Hematopoietic multipotent progenitor cell treated with erythropoietin and hydrocortisone succinate and interleukin-3 and kit ligand, for 17 days (in vitro differentiated cells): ENCODE results near the gene CCDC33.

Experiments used
- DNase-seq: peaks from one replicate; pipeline ENCODE4 v3.0.0-alpha.2; 2015; ENCODE audit warnings: low spot score

The CCDC33 gene

DNA sequence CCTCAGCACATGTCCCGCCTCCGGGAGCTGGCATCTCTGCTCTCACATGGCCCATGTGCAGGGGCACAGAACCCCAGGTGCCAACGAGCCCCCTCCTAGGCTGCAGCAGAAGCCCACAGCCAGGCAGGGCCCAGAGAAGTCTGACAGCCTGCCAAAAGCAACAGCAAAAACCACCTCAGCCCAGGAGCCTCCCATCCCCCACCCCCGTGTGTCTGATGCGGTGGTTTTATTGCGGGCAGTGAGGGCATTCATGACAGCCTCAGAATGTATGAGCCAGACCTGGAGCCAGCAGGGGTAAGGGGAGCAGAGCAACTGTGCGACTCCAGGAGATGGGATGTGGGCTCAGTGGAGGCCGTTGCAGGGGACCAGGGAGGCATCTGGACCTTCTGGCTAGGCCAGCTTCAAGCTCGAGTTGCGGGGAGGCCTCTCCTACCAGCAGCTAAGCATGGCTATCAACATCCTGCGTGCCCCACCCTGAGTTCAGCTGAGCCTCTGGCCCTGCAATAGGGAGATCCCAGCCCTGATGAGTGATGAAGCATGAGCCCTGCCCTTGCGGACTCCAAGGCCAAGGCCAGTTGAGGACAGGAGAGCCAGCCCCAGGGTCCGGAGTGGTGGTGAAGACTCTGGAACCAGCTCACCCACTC is 78.8 kb downstream of the CCDC33 start:
- DNase-seq: no peak

DNA sequence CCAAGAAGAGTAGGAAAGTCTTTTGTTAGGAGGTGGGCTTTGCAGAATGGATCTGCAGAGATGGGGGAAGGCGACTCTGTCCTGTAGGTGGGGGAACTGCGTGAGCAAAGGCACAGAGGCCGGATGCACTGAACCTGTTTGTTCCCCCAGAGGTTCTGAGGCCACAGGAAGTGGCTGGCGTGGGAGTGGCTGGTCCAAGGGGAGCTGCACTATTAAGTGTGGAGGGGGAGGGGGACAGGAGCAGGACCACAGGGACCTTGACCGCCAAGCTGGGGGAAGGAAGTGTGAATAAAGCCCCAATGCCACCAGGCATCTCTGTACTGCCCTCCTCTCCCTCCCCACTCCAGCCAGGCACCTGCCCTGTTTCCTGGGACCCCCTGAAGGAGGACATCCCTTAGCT is 79.5 kb downstream of the CCDC33 start:
- no peak for DNase-seq

DNA sequence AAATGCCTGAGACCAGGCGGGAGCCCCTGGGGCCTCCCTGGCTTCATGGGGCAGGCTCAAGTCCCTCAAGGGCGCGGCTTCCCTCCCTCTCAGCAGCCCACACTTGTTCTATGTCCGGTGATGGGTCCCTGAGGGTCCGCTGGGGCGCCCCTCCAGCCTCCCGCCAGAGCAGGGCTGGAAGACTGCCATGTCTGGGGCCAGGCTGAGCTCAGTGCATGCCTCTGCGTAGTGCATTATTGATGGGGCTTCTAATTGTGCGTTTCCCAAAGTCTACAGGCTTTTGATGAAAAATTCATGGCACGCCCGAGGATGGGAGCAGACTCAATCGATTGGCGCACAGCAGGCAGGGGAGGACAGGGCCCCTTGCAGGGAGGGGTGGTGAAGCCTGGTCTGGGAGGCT is 80.0 kb downstream of the CCDC33 start:
- no peak for DNase-seq

DNA sequence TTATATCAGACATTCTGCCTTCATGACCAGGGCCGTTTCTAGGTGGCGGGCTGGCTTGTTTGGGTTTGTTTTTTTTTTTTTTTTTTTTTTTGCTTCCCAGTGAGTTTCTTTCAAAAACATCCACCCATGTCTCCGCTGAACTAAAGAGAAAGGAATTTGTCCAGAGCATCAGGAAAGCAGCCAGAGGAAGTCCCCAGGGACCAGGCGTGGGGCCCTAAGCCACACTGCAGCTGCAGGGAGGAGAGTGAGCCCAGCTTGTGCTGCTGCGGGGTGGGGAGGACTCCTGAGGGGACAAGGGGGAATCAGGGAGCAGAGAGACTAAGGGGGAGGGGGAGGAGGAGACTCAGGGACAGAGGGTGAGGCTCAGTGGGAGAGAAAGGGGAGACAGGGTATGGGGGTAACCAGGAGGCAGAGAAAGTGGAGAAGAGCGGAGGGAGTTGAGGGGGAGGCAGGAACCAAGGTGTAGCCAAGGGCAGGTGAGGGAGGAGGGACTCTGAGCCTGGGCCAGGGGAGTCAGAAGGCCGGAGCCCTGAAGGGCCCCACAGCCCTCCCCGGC is 81.8 kb downstream of the CCDC33 start:
- no peak for DNase-seq

DNA sequence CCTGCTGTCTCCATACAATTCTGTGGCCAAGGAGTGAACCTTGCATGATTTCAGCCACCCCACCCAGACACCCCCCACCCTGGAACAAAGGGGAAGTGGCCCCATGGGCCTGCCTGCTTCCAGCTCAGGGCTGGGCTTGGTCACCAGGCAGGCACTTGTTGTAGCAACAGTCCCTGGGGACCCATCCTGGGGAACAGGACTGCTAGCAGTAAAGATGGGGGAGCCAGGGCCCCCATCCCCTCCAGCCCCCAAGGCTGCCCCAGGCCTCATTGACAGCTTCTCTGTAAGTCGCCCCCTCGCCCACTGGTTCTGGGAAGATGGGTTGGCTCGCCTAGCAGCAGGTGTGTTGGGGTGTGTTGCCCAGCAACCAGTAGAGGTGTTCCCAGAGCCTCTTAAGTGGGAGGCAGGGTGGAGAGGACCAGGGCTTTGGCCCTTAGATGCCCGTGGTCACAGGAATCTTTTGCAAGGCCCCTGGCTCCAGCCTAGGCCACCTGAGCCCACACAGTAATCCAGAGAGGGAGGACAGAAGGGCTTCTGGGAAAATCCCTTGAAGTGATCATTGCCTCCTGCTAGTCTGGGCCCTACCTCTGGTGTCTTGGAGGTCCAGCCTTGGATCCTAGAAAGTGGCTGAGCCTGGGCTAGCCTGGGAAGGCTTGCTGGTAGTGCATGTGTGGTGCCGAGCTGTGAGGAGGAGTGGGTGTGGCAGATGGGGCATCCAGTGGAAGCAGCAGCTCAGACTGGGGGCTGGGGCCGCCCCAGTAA is 82.4 kb downstream of the CCDC33 start:
- DNase-seq: no peak

DNA sequence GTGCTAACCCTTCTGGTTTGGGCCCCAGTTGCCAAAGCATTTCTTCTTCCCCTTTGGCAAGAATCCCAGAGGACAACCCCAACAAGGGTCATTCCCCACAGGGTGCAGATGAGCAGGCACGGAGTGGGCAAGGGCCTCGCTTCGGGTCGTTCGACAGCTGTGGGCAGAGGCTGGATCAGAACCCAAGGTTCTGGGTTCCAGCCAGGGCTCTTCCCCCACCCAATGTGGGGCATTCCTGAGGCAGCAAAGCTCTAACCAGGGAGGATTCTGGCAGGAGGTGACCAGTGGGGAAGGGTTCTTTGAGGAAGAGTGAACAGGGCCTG is 83.0 kb downstream of the CCDC33 start:
- no peak for DNase-seq

DNA sequence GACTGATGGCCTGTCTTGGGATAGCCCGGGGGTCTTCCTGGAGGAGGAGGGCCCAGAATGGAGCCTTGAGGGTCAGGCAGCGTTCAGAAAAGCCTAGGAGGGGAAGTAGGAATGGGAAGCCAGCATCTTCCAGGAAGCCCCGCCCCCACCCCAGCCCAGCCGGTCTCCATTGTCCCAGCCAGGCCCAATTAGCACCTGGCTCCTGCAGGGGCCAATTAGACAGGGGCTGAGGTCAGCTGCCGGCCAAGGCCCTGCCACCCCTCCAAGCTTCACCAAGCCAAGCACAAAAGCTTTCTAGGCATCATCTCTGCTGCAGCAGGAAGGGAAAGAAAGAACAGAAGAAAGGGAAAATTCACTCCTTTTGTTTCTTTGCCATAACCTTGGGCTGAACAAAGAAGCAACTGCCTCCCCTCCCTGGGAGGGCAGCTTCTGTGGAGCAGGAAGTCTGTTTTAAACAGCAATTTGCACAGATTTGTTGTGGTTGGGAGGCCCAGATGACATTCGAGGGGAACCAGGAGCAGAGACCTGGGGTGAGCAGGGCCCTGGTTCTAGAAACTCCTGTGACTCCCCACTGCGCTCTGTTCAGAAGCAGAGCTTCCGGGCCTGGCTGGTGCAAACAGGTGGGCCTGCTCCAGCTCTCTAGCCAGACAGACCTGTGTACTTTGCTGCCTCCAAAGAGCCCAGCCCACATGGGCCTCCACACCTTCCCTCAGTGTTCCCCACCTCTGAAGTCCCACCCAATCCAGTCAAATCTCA is 83.6 kb downstream of the CCDC33 start:
- DNase-seq: no peak

DNA sequence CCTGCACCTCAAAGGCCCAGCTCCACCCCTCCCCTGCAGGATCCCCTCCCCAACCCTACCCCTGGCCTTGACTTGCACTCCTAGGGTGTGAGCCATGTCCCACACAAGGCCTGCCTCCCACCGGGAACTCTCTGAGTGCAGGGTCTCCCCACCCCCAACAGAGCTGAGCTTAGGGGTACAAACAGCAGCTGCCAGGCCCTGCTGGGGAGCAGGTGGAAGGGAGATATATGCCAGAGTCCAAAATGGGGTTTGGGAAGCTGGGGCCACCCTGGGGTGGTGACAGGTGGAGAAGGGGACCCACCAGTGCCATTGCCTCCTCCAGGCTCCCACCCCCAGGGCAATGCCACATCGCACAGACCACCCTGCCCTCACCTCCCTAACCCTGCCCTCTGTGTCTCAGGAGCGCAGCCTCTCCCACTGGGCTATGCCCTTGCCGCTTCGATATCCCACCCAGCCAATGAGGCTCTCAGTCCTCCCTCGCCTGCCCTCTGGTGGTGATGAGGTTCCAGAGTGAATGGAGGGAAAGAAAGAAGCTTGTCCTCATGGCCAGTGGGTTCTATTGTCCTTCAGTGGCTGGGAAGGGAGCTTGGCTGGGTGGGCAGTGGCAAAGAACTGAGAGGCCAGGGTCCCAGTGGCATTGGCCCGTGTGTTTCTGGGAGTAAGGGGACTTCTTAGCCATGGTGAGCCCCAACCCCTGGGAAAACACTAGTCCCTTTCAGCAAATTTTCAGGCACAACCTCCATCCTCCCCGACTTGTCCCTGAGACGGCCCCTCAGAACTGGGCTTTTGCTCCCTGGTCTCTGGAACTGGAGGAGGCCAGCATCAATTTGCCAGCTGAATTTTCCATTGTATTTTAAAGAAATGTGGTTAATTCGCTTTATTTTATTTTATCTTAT is 84.5 kb downstream of the CCDC33 start:
- DNase-seq: no peak

DNA sequence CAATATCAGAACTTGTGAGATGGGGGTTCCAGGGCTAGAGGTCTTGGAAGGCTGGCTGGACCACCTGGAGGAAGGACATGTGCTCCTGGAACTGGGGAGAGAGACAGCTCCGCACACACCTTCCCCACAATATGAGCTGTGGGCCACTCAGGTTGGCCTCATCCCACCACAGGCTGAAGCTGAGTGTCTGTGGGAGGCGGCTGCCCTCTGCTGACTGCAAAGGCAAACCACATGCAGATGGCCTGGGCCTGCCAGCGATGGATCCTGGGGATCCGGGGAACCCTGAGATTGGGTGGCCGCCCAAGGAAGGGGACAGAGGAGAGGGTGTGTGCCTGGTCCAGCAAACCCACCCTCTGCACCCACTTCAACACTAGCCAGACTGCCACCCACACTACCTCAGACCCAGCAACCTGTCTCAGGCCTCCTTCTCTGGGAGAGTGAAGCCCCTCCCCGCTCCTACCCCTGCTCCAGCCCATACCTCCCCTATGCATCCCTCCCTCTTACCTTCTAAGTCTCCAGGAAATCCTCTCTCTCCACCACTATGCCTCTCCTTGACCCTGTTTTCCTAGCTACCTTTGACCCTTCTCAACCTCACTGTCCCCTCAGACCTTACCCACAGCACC is 86.5 kb downstream of the CCDC33 start:
- DNase-seq: peak; percentile 18

DNA sequence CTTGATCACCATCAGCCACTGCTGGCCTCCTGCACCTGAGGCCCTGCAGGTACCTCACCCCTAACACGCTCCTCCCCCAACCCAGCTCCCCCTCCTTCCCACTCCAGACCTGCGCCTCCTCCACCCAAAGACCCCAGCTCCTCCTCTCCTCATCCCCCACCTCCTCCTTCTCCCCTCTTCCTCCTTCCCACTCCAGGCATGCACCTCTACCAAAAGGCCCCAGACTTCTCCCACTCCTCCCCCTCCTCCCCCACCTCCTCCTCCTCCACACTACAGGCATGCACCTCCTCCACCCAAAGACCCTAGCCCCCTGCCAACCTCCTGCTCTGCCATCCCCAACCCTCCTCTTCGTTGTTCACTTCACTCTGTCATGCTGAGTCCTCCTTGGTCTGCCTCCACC is 88.6 kb downstream of the CCDC33 start:
- no peak for DNase-seq

DNA sequence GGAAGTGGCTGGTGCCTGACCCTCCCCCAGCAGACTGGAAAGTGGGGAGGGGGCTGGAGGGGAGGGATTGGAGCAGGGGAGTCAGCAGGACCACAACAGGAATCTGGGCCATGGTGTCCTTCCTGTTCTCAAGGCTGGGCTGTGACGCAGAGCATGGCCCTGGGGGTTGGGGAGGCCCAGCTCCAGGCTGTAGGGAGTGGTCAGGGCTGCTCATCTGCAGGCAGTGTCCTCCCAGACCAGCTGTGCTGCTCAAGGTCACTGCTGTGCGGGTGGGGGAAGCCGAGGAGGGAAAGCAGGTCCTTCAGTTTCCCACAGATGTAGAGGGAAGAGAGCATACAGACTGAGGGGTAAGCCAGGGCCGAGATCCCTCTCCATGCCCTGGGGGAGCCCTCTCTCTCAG is 90.6 kb downstream of the CCDC33 start:
- no peak for DNase-seq

DNA sequence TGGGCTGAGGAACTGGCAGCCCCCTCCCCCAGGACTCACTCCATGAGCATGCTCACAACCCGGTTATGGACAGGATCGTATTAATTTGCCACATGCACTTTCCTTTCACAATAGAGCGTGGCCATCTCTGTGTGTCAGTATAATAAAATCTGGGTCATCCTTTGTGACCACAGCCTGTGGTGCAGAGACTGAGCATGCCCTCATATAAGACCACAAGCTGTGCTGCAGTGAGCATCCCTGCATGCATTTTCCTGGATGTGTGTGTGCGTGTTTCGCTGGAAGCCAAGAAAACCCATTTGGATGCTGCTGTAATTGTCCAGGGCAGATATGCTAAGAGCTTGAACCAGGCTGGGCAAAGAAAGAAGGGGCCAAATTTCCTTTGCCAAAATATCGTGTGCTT is 91.6 kb downstream of the CCDC33 start:
- no peak for DNase-seq

DNA sequence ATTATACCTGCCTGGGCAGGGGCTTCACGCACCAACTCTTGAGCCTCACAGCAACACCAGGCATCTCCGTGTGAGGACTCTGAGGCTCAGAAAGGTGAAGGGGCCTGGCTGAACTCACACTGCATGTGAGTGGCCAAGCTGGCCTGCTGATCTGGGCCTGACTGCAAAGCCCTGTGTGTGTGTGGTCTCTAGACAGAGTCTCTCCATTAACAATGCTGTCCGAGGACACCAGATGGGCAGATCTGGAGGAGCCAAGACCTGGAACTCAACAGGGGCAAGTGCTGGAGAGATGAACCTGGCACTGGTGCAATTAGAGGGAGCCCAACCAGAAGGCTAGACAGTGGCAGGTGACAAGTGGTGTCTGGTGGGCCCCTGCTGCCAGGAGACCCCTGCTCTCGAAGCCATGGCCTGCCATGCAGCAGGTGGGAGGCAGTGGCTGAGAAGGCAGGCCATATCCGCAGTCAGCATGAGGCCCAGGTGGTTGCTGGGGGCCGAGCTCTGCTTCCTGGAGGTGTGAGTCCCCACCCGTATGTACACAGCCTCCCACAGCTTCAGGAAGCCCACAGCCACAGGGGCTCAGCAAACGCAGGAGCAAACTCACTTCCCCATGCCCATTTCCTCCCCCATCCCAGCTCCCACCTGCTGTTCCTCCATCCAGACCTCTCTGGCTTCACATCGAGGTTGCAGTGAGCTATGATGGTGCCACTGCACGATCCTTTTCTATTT is 92.4 kb downstream of the CCDC33 start:
- no peak for DNase-seq

DNA sequence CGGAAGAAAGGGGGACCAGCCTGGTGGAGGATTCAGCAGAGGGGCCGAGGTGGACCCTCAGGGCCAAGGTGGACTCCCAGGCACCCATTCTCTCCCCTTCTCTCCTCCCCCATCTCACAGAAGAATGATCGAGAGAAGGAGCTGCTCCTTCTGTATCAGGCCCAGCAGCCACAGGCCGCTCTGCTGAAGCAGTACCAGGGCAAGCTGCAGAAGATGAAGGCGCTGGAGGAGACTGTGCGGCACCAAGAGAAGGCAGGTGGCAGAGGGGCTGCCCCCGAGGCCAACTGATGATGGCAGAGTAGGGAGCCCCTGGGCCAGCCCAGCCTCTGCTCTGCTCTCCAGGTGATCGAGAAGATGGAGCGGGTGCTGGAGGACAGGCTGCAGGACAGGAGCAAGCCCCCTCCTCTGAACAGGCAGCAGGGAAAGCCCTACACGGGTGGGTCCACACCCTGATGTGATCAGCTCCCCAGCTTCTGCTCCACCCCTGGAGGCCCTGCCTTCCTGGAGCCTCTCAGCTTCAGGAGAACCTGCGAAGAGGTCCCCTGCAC is 94.8 kb downstream of the CCDC33 start:
- no peak for DNase-seq

DNA sequence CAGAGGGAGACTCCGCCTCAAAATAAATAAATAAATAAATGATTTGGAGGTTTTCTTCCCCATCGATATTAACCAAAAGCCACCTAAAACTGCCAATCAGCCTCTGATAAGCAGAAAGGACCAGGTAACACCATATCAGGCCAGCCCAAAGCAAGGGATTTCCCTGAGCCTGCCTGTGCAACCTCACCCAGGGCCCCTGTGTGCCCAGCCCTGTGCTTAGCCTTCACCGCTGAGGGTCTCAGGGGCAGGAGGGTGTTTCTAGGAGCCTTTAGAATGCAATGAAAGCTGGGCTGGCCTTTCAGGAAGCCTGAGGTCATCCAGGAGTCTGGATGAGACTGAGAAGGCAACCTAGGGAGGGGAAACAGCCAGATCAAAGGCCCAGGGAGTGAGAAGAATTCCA is 95.9 kb downstream of the CCDC33 start:
- DNase-seq: no peak

DNA sequence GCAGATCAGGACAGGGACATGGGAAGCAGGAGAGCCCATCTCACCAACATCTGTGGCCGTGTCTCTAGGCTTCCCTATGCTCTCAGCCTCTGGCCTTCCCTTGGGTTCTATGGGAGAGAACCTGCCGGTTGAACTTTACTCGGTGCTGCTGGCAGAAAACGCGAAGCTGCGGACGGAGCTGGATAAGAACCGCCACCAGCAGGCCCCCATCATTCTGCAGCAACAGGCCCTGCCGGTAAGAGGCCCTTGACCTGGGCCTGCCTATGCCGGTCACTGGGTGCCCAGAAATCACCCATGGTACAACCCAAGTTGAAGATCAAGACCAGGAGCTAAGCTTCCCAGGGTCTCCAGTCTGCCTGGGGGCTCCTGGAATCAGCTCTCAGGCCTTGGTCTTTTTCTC is 96.5 kb downstream of the CCDC33 start:
- DNase-seq: no peak

DNA sequence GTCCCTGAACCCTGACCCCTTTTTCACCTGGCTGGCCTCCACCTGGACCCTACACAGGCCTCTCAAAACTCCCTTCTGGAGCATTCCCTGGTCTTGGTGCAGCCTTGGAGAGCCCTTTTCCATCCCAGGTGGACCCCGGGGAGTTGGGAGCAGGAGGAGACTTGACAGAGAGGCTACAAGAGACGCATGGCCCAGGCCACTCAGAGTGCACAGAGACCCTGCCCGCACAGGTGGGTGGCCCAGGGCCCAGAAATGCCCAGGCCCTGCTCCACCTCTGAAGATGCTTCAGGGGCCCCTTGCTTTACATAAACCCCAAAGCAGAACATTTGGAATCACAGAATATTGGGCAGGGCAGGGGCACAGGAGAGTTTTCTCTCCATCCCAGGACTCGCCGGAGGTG is 97.0 kb downstream of the CCDC33 start:
- DNase-seq: no peak

DNA sequence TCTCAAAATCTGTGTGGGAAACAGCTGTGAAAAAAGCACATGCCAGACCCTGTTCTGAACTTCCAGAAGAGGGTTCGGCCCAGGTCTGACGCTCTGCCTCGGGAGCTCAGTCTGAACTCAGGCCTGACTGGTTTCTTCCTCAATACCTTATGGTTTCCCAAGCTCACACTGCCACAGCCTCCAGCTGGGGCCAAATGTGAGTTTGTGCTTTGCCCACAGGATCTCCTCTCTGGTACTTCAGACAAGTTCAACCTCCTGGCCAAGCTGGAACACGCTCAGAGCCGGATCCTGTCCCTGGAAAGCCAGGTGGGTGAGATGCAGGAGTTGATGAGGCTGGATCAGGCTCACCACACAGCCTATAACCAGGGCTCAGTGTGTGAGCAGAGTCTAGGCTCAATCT is 97.5 kb downstream of the CCDC33 start:
- DNase-seq: no peak

DNA sequence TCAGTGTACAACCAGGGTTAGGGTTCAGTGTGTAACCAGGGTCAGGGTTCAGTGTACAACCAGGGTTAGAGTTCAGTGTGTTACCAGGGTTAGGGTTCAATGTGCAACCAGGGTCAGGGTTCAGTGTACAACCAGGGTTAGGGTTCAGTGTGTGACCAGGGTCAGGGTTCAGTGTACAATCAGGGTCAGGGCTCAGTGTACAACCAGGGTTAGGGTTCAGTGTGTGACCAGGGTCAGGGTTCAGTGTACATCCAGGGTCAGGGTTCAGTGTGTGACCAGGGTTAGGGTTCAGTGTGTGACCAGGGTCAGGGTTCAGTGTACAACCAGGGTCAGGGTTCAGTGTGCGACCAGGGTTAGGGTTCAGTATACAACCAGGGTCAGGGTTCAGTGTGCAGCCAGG is 98.0 kb downstream of the CCDC33 start:
- no peak for DNase-seq

DNA sequence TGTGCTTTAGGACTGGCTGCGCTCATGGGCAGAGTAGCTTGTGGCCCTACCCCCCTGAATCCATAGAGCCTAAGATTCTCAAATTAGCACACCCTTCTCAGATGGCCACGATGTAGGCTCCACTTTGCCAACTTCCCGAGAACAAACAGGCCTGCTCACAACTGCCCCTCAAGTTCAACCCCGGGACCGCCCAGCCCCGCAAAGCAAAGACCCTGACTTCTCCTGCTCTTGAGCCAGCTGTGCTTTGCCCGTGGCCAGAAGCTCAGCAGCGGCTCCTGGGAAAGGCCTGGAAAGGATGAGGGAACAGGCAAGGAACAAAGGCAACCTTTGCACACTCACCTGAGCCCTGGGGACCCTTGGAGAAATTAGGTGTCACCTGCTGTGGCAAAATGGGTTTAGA is 99.3 kb downstream of the CCDC33 start:
- no peak for DNase-seq
